Stimulated activated CD4-positive, alpha-beta T cell treated with anti-CD3 and anti-CD28 coated beads, Interleukin-2, amount 100 ng/mL, for 48 hours (primary cell): Measurements from ENCODE around the gene MAEA.
"Not testable (repeated sequence)": the region's sequence is repeated elsewhere in the genome, so short reads cannot be mapped to it uniquely, and the experiment has no call there.

ENCODE experiments used
- DNase-seq, 2 donors: peaks; one replicate each; pipeline ENCODE4 v3.0.0-alpha.2; 2020

MAEA gene

DNA sequence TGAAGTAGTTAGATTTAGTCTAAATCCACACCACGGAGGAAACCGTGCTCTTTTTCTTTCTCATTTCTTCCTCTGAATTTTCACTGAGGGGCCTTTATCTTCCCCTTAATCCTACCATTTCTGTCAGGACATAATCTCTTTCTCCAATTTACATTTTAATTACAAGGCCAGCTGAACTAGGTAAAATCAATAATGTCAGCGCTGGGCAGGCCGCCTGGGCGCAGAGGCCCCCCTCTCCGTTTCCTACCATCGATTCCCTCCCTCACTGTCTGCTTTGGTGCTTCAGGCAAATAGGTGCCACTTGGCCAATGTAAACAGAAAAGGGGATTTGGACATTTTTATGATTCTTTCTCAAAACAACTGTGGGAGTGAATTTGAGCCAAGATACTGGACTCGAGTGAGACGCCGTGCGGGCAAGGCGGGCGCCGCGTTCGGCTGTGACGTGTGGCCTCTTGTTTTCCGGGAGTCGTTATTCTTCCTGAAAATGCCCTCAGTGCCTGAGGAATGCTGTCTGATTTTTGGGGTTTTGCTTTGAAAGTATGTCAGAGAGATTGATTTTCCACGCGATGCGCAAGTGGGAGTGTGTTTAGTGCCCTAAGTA is 79.9 kb downstream of the MAEA start:
- no peak for DNase-seq

- DNase-seq = no peak
These were observed 80.8 kb downstream of the MAEA start for GRCh38 chr4:1370321-1371124.

GRCh38 chr4:1371176-1372165 is 81.8 kb downstream of the MAEA start:
- DNase-seq = no peak

- DNase-seq = not testable (repeated sequence)
These were observed 82.9 kb downstream of the MAEA start for GRCh38 chr4:1372576-1372975.

GRCh38 chr4:1373892-1374705 is 84.4 kb downstream of the MAEA start:
- no peak for DNase-seq

GRCh38 chr4:1374706-1375045 is 85.0 kb downstream of the MAEA start:
- DNase-seq = no peak

DNA sequence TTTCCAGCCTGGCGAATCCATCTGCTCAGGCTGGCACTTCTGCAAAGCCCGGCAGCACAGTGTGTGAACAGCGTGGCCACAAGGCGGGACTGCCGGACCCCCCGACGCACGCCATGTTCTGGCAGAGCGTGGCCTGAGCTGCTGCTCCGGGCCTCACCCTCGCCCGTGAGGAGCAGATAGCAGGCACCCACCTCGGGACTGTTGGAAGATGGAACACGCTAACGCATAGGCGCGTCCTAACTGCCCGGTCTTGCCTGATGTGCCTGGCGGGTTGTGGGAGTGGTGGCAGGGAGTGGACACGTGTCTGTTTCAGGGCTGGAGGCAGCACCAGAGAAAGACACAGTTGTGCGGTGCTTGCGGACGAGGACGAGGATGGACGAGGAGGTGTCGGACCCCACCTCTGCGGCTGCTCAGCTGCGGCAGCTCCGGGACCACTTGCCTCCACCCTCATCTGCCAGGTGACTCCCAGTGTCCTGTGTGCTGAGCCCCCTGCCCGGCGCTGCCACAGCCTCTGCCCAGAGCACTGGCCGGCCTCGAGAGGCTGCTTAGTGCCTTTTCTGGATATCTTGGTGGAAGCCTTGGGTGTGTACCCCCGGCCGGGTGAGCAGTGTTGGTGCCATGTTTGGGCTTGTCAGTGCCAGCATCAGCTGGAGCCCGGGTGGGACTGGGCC is 85.5 kb downstream of the MAEA start:
- no peak for DNase-seq

- no peak for DNase-seq
These were observed 86.2 kb downstream of the MAEA start for GRCh38 chr4:1375761-1376322.

DNA sequence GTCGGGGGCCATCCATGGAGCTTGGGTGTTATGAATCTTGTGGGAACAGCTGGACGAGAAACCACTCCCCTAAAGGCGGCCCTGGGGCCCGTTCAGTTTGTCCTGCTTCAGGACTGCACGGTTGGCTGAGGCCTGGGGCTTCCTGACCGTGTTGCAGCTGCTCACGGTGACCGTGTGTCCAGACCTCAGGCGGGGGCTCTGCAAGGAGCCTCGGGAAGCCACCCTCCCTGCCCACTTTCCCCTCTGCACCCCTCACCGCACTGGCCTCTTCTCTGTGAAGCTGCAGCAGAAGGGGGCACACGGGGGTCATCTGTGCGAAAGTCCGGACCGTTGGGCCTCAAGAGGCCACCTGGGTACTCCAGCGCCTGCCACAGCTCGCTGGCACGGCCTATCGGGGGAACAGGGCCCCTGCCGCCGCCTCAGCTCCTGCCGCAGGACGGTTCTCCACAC is 86.7 kb downstream of the MAEA start:
- DNase-seq = no peak

DNA sequence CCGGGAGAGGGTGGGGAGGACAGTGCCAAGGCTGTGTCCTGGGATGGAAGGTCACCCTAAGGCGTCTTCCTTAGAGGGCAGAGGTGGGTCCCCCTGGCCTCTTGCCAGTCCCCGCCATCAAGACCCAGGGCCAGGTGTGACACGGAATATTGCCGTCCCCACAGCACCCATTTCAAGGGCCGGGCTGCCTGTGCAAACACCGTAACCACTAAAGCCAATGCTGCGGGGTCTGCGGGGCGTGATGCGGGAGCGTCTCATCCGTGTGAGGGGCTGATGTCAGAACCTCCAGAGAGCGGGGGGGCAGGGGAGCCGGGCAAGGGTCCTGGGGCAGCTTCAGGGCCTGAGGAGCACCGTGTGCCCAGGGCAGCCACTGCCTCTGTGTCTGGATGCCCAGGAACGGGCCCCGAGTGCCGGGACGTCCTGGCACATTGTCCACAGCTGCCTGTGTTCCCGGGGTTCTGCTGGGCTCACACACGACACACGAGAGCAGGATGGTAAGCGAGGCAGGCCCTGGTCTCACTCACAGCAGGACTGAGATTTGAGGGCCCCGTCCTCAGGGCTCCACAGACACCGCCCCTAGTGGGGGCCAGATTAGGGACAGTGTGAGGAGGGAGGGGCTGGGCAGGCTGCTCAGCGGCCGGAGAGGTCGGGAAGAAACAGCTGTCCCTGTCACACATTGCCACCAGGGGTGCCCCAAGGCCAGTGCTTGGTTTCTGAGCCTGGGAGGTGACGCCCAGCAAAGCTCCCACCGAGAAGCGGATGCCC is 87.3 kb downstream of the MAEA start:
- DNase-seq = no peak

DNA sequence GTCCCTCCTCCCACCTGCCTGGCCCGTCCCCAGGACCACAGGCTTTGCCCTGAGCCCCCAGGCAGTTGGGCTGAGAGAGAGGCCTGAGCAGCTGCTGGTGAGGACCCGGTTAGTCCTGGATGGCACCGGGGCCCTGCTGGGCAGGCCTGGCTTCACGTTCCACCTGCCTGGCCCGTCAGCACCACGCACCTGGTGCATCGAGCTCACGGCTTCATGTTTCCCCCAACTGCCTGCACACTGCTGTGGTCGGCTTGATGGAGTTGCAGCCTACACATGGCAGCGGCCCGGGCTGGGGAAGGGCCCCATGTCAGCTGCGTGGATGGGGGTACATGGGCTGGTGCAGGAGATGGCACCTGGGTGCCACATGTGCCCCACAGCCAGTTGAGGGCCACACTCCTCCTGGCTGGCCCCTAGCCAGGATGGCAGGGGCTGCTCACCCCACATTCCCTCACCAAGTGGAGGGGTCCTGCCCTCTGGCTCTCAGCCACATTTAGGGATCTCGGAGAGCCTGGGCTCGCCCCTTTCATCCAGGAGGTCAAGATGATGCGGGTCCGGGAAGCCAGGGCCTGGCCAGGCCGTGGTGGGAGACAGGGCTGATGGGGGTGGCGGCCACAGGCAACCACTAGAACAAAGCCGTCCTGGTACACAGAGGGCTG is 88.0 kb downstream of the MAEA start:
- DNase-seq = no peak

DNA sequence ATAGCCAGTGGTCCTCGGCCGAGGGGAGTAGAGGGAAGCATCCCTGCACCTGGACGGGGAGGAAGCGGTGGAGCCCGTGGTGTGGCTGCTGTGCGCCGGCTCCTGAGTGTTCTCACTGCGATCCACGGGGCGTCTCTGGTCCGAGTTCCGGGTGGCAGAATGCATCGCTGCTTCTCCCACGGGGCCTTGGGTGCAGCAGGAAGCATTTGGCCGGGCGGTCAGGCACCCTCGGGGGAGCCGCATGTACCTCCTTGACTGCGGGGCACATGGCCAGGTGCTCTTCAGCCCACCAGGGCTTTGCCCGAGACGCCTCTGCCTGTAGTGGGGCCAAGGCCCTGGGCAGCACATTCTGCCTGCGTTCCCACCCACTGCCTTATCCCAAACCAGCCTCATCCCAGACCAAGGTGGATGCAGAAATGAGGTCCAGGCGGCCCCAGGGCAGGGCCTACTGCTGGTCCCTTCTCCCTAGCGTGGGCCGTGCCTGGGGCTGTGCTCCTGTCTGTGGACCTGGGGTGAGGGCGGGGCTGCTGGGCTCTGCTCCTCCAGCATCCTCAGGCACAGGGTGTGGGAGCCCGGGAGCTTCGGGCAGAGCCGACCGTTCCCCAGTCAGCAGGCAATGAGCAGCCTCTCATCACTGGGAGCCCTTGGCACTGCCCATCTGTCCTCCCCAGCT is 89.0 kb downstream of the MAEA start:
- no peak for DNase-seq

GRCh38 chr4:1379351-1379781 is 89.7 kb downstream of the MAEA start:
- no peak for DNase-seq

- no peak for DNase-seq
These were observed 90.2 kb downstream of the MAEA start for GRCh38 chr4:1379801-1380331.

GRCh38 chr4:1380368-1381151 is 90.9 kb downstream of the MAEA start:
- no peak for DNase-seq

DNA sequence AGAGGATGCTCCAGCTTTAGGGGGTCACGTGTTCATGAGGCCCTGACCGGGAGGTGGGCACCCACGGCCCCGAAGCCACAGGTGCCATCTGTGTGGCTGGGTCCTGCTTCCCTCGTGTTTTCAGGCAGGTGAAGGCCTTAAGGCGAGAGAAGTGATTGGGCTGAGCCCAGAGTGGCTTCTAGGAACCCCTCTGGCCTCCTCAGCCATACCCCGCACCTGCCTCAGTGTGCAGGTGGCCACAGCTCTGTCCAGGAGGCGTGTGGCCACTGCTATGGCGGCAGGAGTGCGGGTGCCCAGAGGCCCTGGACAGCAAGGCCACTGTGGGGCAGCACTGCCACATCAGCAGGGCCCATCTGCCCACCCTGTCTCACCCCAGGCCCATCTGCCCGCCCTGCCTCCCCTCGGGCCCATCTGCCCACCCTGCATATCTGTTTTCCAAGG is 91.5 kb downstream of the MAEA start:
- no peak for DNase-seq

DNA sequence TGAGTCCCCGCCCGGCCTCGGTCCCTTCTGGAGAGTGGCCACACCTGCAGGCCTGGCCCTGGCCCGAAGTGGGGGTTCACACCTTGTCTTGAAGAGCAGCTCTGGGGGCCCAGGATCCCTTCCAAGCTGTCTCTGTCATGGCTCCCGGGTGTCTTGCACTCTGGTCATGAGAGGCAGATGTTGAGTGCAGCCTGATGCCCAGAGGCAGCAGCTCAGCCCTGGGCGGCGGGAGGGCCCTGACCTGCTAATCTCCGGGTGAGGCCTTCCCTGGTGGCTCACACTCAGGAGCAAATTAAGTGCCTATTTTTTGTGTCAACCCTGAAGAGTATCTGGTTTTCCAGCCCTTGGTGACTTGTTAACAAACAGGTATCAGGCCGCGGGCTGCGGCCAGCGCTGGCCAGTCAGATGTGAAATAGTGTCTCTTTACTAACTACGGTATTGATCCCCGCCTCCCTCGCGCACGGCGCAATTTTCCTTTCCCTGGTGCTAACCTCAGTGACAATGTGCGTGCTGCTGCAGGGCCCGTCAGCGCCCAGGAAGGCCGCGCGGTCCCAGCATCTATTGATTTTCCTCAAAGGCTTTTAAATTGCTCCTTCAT is 92.4 kb downstream of the MAEA start:
- no peak for DNase-seq
